GM19193 (cell line): ENCODE data around the gene LTBR.

ENCODE experiments used
- POLR2A ChIP-seq: IDR thresholded peaks from 4 replicates; pipeline ENCODE4 v1.6.1; 2011; ENCODE audit not compliant: insufficient read depth, insufficient read length; ENCODE audit errors: extremely low read depth

The LTBR gene

GRCh38 chr12:6435961-6436715 lies 52.2 kb downstream of the LTBR start:
- TF ChIP-seq POLR2A, result no peak

GRCh38 chr12:6437586-6437985 lies 53.6 kb downstream of the LTBR start:
- no peak for TF ChIP-seq POLR2A

GRCh38 chr12:6438345-6438744 lies 54.4 kb downstream of the LTBR start:
- no peak for TF ChIP-seq POLR2A

- TF ChIP-seq POLR2A, result no peak
Observed at GRCh38 chr12:6440391-6440790, 56.4 kb downstream of the LTBR start.
